ENCODE results near the gene METTL6.
"Not testable (repeated sequence)": the region's sequence is repeated elsewhere in the genome, so short reads cannot be mapped to it uniquely, and the experiment has no call there.

Gene METTL6

GRCh38 chr3:15401936-15402335 lies 25.4 kb downstream of the METTL6 start:
- DNase-seq, result no peak

GRCh38 chr3:15399970-15400369 lies 27.4 kb downstream of the METTL6 start:
- no peak for DNase-seq

- peak; percentile 24 for DNase-seq
Observed at GRCh38 chr3:15398731-15399133, 28.6 kb downstream of the METTL6 start.

DNA sequence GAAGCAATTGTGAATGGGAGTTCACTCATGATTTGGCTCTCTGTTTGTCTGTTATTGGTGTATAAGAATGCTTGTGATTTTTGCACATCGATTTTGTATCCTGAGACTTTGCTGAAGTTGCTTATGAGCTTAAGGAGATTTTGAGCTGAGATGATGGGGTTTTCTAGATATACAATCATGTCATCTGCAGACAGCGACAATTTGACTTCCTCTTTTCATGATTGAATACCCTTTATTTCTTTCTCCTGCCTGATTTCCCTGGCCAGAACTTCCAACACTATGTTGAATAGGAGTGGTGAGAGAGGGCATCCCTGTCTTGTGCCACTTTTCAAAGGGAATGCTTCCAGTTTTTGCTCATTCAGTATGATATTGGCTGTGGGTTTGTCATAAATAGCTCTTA lies 34.1 kb downstream of the METTL6 start:
- DNase-seq, result not testable (repeated sequence)

GRCh38 chr3:15391007-15391406 lies 36.3 kb downstream of the METTL6 start:
- no peak for DNase-seq

GRCh38 chr3:15390460-15390859 lies 36.9 kb downstream of the METTL6 start:
- DNase-seq, result no peak

DNA sequence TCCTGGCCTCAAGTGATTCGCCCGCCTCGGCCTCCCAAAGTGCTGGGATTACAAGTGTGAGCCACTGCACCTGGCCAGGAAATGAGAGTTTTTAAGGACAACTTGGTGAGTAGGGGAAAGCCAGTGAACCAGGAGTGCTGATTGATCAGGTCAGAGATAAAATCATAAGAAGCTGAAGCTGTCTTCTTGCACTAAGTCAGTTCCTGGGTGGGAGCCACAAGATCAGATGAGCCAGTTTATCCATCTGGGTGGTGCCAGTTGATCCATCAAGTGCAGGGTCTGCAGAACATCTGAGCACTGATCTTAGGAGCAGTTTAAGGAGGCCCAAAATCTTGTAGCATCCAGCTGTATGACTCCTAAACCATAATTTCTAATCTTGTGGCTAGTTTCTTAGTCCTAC lies 39.0 kb downstream of the METTL6 start:
- not testable (repeated sequence) for DNase-seq

GRCh38 chr3:15387735-15388134 lies 39.6 kb downstream of the METTL6 start:
- DNase-seq, result no peak

- DNase-seq, result no peak
Observed at GRCh38 chr3:15387171-15387581, 40.2 kb downstream of the METTL6 start.

DNA sequence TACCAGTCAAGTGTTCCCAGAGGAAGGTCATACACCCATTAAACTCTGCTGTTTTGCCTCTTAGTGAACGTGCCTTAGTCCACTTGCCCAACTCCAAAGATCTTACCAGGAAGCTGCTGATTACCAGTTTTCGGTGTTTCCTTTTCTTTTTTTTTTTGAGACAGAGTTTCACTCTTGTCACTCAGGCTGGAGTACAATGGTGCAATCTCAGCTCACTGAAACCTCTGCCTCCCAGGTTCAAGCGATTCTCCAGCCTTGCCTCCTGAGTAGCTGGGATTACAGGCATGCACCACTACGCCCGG lies 40.7 kb downstream of the METTL6 start:
- DNase-seq, result not testable (repeated sequence)

DNA sequence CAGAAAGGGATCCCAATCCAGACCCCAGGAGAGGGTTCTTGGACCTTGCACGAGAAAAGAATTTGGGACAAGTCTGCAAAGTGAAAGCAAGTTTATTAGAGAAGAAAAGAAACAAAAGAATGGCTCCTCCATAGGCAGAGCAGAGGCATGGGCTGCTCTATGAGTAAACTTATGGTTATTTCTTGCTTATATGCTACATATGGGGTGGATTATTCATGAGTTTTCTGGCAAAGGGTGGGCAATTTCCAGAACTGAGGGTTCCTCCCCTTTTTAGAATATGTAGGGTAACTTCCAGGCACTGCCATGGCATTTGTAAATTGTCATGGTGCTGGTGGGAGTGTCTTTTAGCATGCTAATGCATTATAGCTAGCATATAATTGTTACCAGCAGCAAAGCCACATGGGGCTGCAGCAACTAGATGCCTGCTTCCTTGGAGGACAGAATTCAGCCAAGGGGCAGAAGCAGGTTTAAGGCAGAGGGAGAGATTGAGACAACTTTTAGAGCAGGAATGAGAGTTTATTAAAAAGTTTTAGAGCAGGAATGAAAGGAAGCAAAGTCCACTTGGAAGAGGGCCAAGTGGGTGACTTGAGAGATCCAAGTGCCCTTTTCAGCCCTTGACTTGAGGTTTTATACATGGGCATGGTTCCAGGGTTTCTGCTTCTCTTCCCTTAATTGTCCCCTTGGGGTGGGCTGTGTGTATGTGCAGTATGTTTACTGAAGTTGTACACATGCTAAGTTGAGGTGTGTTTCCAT lies 41.3 kb downstream of the METTL6 start:
- no peak for DNase-seq

DNA sequence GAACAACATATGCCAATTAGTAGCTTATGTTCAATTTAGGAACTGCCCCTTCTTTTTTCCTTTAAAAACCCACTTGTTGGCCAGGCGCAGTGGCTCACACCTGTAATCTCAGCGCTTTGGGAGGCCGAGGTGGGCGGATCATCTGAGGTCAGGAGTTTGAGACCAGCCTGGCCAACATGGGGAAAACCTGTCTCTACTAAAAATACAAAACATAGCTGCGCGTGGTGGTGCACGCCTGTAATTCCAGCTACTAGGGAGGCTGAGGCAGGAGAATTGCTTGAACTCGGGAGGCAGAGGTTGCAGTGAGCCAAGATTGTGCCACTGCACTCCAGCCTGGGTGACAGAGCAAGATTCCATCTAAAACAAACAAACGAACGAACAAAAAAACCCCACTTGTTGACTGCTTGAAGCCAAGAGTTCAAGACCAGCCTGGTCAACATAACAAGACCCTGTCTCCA lies 42.1 kb downstream of the METTL6 start:
- not testable (repeated sequence) for DNase-seq

DNA sequence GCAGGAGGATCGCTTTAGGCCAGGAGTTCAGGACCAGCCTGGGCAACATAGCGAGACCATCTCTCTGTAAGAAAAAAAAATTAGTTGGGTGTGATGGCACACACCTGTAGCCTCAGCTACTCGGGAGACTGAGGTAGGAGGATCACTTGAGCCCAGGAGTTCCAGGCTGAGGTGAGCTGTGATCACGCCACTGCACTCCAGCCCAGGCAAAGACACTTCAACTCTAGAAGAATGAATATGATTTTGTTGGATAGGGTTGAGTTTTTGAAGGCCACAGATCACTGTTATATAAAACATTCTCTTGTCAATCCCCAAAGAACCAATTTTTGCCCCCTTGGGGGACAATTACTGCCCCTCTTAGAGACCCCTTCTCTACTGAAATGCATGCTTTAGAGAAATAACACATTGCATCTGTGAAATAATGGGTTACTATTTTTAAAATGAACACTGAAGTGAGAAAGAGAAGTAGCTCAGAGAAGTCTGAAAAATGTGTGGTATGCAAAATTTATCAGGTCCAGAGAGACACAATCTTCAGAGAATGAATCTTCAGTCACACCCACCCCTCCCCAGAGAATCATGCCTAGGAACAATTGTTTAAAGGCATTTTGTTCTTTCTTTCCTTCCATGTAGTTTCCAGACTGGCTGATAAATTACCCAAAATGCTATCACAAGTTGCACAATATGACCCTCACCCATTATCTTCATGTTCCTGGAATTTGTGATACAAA lies 42.7 kb downstream of the METTL6 start:
- DNase-seq, result no peak

- no peak for DNase-seq
Observed at GRCh38 chr3:15382405-15382923, 44.9 kb downstream of the METTL6 start.

DNA sequence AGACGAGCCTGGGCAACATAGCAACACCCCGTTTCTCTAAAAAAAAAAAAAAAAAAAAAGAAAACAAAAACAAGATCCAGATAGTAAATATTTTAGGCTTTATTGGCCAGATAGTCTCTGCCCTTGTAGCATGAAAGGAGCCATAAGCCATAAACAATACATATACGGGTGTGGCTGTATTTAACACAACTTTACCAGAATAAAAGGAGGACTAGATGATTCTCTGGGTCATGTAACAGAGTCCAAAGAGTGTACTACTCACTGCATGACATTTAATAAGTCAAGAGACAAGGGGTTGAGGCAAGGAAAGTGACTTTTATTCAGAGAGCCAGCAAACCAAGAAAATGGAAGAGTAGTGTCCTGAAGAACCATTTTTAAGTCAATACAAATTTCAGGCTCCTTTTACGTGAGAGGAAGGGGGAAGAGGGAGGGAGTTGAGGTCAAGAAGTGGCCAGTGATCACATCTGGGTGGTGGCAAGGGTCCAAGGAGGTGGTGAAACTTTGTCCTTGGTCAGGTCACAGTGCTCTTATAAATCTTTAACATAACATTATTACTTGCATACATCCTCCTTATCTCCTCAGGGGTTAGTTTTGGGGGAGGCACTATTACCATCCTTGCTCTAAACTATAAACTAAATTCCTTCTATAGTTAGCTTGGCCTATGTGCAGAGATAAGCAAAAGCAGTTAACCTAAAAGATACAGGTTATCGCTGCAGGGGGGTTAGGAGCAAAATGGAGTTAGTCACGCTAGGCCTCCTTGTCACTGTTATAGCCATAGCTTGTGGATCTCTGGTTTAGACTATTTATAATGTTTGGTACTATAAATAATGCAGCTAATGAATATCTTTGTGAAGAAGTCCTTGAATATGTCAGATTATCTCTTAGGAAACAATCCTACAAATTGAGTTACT lies 46.1 kb downstream of the METTL6 start:
- no peak for DNase-seq

- peak; percentile 94 for DNase-seq
Observed at GRCh38 chr3:15377961-15378791, 49.2 kb downstream of the METTL6 start.

DNA sequence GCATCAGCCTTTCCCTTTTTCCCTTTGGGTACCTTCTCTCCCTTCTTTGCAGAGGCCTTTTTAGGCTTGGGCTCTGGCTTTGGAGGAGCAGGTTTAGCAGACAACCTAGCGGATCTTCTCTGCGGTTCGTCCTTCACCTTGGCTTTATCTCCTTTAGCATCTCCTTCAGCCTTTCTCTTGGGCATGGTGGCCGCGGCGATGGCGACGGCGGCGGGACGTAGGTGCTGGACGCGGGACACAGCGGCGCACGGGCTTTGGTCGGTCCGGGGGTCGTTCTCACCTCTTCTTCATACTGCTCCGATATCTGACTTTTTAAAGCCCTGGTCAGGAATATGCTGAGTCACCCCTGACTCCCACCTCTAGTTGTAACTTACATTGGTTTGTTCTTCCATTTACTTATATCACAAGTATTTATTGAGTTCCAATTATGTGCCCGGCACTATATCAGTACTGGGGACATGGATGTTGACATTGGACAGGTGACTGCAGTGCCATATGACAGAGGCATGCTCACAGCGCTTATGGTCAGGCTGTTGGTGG lies 51.8 kb downstream of the METTL6 start:
- no peak for DNase-seq

DNA sequence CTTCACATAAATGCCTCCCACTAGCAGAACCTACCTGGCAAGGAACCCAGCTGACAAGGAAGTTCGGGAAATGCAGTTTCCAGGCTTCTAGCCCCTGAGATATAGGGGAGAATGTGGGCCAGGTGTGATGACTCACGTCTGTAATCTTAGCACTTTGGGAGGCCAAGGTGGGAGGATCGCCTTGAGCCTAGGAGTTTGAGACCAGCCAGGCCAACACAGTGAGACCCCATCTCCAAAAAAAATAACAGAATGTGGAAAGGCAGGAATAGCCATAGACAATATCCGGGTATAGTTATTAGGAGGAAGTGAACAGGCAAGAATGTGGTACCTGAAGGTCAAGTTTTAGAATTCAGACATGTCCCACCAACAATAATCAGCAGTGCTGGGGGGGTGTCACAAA lies 54.4 kb downstream of the METTL6 start:
- DNase-seq, result no peak

- DNase-seq, result no peak
Observed at GRCh38 chr3:15368561-15369135, 58.7 kb downstream of the METTL6 start.

DNA sequence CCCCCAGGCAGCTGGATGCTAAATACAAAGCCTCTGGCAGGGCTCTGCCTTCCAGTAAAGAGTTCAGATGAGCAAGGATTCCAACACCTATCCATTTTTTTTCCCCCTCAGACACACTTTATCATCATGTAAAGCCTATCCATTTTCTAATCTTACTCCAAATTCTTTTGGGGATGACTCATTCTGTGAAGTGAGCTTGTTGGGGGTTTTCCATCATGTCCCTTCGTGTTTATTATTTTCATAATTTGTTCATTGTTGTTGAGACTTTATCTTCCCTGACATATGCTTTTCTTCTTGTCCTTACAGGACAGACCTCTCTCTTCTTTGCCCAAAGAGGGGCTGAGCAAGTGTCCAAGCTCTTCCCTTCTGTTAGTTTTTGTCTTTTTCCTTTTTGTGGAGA lies 60.3 kb downstream of the METTL6 start:
- DNase-seq, result peak; percentile 53

GRCh38 chr3:15364078-15364477 lies 63.3 kb downstream of the METTL6 start:
- peak; percentile 34 for DNase-seq
